ENCODE data around the gene HSD17B2.

HSD17B2 gene

GRCh38 chr16:82020051-82020450 lies 15.0 kb upstream of the HSD17B2 start:
- DNase-seq: no peak

- DNase-seq: no peak
Measured at GRCh38 chr16:82023206-82023605, 11.8 kb upstream of the HSD17B2 start.

GRCh38 chr16:82024316-82024715 lies 10.7 kb upstream of the HSD17B2 start:
- no peak for DNase-seq

- DNase-seq: no peak
Measured at GRCh38 chr16:82024883-82025282, 10.2 kb upstream of the HSD17B2 start.

GRCh38 chr16:82027629-82028064 lies 7.4 kb upstream of the HSD17B2 start:
- DNase-seq: no peak

GRCh38 chr16:82031116-82032084 lies 3.7 kb upstream of the HSD17B2 start:
- DNase-seq: peak; percentile 14 to 53

- DNase-seq: no peak
Measured at GRCh38 chr16:82033006-82033405, 2.0 kb upstream of the HSD17B2 start.

- no peak for DNase-seq
Measured at GRCh38 chr16:82033683-82034300, 1.3 kb upstream of the HSD17B2 start.

- DNase-seq: no peak
Measured at GRCh38 chr16:82037251-82037650, 2.2 kb downstream of the HSD17B2 start.

- no peak for DNase-seq
Measured at GRCh38 chr16:82037666-82038065, 2.6 kb downstream of the HSD17B2 start.

- no peak for DNase-seq
Measured at GRCh38 chr16:82040296-82040695, 5.2 kb downstream of the HSD17B2 start.

- no peak for DNase-seq
Measured at GRCh38 chr16:82041542-82041941, 6.5 kb downstream of the HSD17B2 start.

- DNase-seq: no peak
Measured at GRCh38 chr16:82042144-82042543, 7.1 kb downstream of the HSD17B2 start.

GRCh38 chr16:82042846-82043245 lies 7.8 kb downstream of the HSD17B2 start:
- DNase-seq: no peak

- DNase-seq: no peak
Measured at GRCh38 chr16:82043680-82044584, 8.9 kb downstream of the HSD17B2 start.

- DNase-seq: no peak
Measured at GRCh38 chr16:82044585-82044911, 9.5 kb downstream of the HSD17B2 start.

- no peak for DNase-seq
Measured at GRCh38 chr16:82045465-82045864, 10.4 kb downstream of the HSD17B2 start.

GRCh38 chr16:82046541-82046940 lies 11.5 kb downstream of the HSD17B2 start:
- no peak for DNase-seq

GRCh38 chr16:82046941-82047340 lies 11.9 kb downstream of the HSD17B2 start:
- DNase-seq: no peak

GRCh38 chr16:82047374-82047773 lies 12.3 kb downstream of the HSD17B2 start:
- DNase-seq: no peak

- no peak for DNase-seq
Measured at GRCh38 chr16:82047787-82048186, 12.7 kb downstream of the HSD17B2 start.

- no peak for DNase-seq
Measured at GRCh38 chr16:82049484-82049883, 14.4 kb downstream of the HSD17B2 start.

- DNase-seq: no peak
Measured at GRCh38 chr16:82050506-82050905, 15.5 kb downstream of the HSD17B2 start.

Measured in Kasumi-1 (cell line).